Left forelimb (tissue), 1 donor: ENCODE results near the gene CFAP69.
"Not testable (repeated sequence)": the region's sequence is repeated elsewhere in the genome, so short reads cannot be mapped to it uniquely, and the experiment has no call there.

ENCODE experiments used
- DNase-seq: peaks from one replicate; pipeline ENCODE4 v3.0.0-alpha.2; 2018; ENCODE audit warnings: low spot score

Gene CFAP69

DNA sequence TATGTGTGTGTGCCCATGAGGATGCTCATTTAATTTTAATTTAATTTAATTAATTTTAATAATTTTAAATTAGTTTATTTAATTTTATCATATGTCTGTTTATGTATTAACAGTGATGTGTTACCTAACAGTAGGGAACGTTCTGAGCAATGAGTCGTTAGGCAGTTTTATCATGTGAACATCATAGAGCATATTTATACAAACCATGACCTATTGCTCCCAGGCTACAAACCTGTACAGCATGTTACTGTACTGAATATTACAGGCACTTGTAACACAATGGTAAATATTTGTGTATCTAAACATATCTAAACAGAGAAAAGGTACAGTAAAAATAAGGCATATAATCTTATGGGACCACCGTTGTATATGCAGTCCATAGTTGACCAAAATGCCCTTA is 13.7 kb upstream of the CFAP69 start:
- DNase-seq = no peak

DNA sequence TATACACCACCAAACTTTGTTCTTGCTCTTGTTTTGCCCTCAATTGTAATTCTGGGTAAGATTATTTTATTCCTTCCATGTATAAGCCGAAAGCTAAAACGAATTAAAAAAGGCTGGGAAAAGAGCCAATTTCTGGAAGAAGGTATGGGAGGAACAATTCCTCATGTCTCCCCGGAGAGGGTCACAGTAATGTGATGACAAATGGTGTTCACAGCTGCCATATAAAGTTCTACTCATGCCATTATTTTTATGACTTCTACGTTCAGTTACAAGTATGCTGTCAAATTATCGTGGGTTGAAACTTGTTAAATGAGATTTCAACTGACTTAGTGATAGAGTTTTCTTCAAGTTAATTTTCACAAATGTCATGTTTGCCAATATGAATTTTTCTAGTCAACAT is 12.5 kb upstream of the CFAP69 start:
- no peak for DNase-seq

DNA sequence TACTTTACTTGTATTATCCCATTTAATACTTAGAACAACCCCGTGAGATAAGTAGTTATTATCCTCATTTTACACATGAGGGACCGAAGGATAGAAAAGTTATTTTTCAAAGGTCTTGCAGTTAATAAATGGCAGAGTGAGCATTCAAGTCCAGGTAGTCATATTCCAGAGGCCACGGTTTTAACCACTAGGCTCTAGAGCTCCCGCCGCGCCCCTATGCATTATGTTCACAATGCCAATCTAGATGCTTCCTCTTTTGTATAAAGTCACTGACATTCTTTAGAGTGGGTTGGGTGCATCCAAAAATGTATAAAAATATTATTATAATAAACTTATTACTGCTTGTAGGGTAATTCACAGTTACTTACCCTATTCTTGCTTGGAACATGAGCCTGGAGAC is 11.4 kb upstream of the CFAP69 start:
- DNase-seq = no peak

DNA sequence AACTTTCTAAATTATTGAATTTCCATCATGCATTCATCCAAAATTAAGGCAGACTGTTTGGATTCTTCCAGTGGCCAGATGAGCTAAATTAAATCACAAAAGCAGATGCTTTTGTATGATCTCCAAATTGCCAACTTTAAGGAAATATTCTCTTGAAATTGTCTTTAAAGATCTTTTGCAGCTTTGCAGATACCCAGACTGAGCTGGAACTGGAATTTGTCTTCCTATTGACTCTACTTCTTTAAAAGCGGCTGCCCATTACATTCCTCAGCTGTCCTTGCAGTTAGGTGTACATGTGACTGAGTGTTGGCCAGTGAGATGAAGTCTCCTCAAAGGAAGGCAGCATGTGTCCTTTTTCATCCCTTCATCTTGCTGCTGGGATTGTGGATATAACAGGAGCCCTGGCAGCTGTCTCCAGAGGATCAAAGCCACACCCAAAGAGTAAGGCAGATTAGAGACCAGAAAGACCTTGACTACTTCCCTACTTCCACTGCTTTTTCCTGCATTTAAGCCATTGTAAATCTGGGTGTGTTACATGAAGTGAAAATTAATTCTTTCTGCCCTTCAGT is 8.2 kb upstream of the CFAP69 start:
- DNase-seq = no peak

DNA sequence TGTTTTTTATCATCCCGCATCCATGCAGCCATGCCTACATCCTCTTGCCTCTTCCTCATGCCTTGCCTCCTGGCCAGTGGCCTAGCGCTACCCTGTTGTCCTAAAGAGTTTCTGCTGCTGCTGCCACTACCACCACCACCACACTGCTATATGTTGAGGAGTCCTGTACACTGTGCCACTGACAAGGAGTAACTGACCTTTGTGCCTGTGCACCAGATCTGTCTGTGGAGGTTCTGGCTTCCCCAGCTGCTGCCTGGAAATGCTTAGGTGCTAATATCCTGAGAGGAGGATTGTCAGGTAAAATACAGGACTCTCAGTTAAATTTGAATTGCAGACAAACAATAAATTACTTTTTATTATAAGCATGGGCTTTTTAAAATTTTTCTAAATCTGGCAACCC is 7.0 kb upstream of the CFAP69 start:
- no peak for DNase-seq

DNA sequence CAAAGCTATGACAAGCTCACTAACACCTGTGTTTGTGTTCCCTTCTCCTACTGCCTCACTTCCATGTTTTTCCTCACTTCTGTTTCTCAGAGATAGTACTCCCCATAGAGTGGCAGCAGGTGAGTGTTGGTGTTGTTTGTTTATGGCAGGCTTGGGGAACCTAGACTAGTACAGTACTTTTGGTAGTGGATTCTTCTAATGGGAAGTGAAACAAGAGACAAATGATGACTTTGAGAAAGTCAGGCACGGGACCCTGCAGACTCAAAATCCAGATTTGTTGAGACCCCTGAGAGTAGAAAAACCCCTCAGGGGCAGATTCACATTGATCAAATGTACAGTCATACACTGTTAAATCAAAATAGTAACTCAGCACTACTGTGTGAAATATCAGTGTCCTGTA is 6.4 kb upstream of the CFAP69 start:
- DNase-seq = no peak

DNA sequence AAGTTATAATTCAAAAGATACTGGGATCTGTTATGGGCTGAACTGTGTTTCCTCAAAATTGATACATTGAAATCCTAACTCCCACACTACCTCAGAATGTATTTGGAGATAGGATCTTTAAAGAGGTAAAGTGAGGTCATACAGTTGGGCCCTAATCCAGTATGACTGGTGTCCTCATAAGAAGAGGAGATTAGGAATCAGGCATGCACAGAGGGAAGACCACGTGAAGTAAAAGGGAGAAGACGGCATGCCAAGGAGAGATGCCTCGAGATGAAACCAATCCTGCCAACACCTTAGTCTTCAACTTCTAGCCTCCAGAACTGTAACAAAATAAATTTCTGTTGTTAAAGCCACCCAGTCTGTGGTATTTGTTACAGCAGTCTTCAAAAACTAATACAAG is 5.9 kb upstream of the CFAP69 start:
- DNase-seq = no peak

DNA sequence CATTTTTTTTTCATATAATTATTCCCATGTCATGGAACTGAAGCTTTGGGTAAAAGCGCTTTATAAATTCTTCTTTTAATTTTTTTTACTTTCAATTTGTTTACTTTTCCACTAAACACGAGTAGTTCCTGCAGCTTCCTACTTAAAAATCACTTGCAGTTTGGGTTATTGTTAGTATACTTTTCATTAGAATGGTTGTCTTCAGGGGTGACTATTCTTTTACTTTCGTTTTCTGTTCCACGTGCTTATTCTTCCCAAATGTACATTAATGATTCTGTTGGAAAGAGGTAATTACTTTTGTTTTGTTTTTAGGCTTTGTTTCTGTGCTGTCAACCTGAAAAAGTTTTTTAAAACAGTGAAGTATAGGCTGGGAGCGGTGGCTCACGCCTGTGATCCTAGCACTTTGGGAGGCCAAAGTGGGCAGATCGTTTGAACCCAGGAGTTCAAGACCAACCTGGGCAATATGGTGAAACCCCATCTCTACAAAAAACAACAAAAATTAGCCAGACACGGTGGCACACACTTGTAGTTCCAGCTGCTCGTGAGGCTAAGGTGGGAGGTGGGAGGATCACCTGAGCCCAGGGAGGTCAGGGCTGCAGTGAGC is 5.2 kb upstream of the CFAP69 start:
- DNase-seq = no peak

DNA sequence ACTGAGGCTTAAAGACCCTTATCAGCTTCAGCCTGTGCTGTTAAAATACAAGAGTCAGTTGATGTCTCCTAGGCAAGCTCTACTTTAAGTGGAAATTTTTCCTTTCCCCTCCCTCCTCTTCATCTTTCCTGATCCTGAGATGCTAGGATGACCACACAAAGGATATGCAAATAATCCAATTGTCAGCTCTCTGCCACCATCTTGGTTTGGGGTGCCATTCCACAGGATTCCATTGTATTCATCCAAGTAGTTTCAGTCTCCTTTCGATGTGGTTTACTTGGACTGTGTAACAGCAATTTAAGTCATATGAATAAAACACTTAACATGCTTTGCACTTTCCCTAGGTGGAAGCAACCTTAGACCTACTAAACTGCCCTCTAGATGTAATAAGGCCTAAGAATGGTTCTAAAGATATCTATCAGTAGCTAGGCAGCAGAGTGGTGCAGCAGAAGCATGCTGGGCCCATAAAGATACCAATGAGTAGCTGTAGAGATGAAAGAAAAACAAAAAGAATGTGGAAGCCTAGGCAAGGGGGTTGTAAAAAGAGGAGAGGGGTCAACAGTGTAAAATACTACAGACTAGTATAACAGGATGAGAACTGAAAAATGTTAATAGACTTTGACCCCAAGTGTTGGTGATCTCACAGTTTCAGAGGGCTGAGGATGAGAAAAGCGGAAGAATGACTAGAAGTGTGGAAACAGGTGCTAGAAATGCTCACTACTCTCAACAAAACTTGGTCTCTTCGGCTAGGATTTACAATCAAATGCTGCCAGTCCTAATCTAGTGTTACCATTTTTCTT is 2.4 kb upstream of the CFAP69 start:
- no peak for DNase-seq

DNA sequence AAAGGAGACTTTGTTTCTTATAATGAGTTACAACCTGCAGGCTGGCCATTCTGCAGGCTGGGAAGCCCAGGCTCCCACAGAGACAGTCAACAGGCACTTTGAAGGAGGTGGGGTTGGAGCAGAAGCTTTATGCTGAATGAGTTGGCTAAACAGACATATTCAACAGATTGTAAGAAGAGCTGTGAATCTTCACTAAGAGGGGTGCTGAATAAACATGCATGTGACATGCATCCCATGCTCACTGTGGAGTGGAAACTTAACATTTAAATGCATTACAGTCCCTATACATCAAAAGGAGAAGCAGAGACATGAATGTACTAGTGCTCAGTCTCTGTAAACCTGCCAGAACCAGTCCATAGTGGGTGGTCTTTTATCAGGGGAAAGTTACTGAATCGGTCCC is 1.4 kb upstream of the CFAP69 start:
- DNase-seq = no peak

DNA sequence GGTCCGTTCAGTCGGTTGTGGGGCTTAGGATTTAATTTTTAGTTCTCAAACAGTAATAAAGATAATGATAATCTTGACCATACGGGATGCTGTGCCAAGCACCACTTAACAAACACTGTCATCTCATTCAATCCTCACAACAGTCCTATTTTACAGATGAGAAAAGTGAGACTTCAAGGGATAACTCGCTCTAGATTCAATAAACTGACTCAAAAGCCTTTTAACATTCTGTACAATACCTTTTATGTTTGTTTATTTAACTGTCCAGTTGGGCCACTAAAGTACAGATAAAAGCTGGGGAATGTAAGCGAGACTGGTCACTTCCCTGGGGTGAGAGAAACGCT is 437 bp upstream of the CFAP69 start:
- DNase-seq = no peak

DNA sequence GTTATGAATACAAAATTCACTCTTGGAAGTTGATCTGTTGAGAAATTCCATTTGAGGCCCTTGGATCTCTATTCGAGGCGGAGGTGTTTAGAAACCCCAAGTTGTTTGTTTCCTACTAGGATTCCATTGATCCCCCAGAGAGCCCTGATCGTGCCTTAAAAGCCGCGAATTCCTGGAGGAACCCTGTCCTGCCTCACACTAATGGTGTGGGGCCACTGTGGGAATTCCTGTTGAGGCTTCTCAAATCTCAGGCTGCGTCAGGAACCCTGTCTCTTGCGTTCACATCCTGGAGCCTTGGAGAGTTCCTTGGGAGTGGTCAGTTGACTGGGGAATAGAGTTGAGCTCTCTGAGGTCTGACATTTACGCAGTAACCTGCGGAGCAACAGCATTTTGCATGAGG is 1.2 kb downstream of the CFAP69 start:
- no peak for DNase-seq

DNA sequence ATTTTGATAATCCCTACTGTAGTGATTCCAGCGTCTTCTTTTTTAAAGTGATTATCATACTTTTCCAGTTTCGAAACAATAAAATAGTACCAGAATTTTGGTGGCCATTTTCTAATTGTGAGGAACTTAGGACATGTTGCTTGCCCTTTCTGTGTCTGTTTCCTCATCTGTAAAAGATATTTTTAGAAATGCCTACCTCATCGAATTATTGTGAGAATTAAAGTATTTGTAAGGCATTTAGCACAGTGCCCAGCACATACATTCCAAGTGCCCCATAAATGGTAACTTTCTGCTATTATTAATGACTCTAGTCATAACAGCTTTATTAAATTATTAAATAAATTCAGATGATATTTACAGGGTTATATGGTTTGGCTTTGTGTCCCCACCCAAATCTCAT is 3.7 kb downstream of the CFAP69 start:
- DNase-seq = no peak

DNA sequence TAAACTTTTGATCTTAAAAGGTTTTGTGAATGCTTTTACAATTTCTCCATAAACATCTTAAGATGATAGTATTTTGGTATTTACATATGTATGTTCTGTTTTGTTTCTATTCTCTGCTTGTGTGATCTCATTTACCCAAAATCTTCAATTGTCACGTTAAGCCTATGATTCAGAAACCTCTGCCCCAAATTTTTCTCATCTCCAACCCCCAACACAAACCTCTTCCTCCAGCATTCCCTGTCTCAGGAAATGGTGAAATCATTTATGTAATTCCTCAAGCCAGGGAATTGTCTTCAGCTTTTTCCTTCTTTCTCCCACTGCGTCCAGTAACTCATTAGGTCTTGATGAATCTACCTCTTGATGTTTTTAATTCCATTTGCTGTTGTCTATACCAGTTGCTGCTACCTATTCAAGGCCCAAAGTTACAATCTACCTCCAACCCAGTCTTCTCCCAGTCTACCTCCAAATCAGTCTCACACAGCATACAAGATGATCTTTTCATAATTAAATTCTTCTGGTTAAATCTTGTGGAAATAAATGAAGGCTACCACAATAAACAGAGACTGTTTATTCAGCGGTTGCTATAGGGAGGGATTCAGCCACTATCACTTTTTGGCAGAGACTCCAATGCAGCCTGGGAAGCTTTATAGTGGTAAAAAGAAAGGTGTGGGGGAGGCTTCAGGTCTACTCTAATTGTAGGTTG is 5.8 kb downstream of the CFAP69 start:
- no peak for DNase-seq

DNA sequence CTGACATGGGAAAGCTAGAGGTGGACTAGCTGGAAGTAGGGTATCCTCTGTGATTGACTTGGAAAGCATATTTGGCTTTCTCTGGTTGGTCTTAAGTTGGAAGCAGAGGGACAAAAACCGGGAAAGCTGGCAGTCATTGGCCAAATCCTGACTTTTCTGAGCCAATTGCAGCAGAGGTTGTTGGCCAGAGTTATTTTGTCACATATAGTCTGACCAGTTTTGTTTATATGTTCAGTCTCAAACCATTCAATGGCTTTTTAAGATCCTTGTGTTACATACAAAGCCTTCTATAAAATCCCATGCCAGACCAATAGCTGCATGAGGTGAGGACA is 6.3 kb downstream of the CFAP69 start:
- DNase-seq = no peak

DNA sequence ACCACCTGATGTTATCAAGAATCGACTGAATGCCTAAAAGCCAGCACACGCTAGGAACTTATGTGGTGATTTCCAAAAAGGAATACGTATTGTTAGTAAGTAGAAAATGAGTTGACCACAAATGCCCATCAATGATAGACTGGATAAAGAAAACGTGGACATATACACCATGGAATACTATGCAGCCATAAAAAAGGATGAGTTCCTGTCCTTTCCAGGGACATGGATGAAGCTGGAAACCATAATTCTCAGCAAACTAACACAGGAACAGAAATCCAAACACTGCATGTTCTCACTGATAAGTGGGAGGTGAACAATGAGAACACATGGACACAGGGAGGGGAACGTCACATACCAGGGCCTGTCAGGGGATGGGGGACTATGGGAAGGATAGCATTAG is 11.0 kb downstream of the CFAP69 start:
- DNase-seq = not testable (repeated sequence)

DNA sequence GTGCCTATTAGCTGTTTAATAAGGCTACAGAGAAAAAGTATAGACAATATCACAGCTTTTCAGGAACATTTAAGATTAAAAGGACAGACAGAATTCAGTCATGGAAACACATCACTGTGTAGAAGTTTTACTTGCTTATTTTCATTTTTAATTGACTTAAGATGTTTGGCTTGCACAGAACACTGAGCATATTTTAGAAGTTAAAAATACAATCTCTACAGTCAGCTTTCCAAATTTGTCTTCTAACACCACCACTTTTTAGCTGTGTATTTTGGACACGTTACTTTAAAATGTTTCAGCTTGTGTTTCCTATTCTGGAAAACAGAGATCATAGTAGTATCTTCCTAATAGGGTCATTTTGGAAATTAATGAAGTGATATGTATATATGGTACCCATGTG is 11.8 kb downstream of the CFAP69 start:
- no peak for DNase-seq

DNA sequence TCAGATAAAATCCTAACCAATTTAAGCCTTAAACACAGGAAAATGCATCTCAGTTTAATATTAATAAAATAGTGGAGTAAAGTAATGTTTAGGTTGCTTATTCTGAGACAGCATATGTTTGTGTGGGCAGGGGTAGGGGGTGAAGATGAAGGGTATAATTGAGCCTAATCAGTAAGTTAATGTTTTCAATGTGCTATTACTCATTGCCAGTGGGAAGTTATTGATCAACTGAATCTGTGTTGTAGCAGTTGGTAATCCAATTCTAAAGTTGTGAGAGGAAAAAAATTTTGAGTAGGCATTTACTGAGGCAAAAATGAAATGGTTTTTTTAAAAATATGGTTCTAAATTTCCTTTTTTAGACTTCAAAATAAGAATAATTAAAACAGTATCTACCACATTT is 16.5 kb downstream of the CFAP69 start:
- DNase-seq = no peak

DNA sequence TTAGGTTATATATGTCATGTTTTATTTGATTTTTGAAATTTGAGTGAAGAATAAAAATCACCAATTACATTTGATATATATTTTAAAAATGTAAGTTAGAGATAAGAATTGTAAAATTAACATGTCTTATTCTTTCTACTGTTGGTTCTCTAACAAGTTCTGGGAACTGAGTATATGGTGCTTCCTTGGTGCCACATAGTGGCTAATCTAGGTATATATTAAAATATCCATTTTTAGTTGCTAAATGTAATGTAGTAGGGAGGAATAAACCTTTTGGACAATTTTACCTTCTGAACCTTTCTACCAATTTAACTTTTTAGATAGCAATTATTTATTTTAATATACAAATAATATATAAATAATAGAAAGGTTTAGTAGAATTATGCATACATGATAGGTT is 17.5 kb downstream of the CFAP69 start:
- DNase-seq = no peak

DNA sequence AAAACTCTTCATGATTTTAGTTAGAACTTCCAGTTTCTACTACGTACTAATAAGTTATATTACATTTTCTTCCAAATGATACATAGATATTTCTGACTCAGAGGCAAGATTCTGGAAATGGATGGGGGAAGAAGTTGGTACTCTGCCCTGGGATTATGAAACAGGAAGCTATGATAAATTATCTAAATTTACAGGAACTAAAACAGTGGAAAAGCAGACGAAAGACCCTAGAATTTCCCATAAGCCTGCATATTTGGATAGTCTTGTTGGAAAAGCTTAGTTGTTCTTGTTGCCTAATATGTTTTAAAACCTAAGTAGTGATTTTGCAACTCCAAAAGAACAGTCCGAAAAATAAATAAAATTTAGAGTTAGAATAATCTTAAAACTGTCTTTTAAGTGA is 21.8 kb downstream of the CFAP69 start:
- no peak for DNase-seq

DNA sequence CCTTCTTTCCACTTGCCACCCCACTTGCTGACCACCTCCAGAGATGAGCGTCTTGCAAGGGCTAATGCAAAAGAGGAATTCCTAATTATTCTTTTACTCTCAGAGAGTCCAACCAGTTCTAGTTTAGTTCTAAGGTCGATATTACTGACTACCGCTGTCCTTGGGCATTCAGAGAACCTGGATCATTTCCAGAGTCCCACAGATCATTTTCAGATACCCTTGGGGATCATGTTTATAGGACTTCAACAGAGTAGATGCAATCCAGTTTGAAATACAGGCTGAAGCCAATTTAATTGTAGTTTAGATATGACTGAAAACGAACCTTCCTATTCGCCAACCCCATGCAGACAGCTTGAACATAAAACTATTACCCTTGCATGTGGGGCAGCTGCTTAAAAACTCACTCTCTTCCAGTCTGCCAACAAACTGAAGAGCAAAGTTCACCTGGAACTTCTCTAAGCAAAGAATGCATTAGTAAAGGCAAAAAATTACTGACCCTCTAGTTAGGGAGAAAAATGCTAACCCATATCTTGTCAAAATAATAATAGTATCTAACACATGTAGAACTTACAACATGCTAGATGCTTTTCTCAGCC is 22.4 kb downstream of the CFAP69 start:
- DNase-seq = no peak

DNA sequence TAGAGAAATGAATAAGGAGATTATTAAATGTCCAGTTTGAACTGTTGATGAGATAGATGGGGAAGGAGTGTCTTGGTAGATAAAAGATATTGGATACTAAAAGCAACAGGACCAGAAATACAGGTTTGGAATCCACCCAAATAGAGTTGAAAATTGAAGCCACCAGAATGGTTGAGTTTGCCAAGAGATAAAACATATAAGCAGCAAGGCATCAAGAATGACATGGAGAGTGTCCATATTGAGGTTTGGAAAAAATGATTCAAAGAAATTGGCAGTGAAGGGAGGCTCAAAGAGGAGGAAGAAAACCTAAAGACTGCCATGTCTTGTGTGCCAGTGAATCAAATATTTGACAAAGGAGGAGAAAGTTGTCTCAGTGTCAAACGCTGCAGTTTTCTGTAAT is 24.2 kb downstream of the CFAP69 start:
- no peak for DNase-seq
